HL-60 (cell line): ENCODE results near the gene ISYNA1.

Source experiments
- DNase-seq, 2 experiments: peaks; one replicate each; pipeline ENCODE4 v3.0.0-alpha.2; 2010 to 2020; ENCODE audit warnings: low read depth in 1 of 2, low spot score in 1 of 2
- H3K27ac ChIP-seq: fragments of 250-450 bp; sonication (Bioruptor Pico); replicated peaks from 2 replicates; pipeline ENCODE4 v1.5.1; 2020; ENCODE audit warnings: mild to moderate bottlenecking, moderate library complexity
- H3K27me3 ChIP-seq: fragments of 250-450 bp; sonication (Bioruptor Pico); 2 replicates; pipeline ENCODE4 v1.5.1; 2021; ENCODE audit warnings: mild to moderate bottlenecking, moderate library complexity; ENCODE audit not compliant: insufficient read depth, poor library complexity, severe bottlenecking
- H3K4me3 ChIP-seq: replicated peaks from 2 replicates; pipeline ENCODE4 v1.5.1; 2011; ENCODE audit warnings: mild to moderate bottlenecking, control low read depth, low read length; ENCODE audit not compliant: insufficient read depth
- GABPA ChIP-seq: IDR thresholded peaks from 2 replicates; pipeline ENCODE4 v1.6.1; 2012; ENCODE audit warnings: low read depth
- POLR2AphosphoS5 ChIP-seq: IDR thresholded peaks from 2 replicates; pipeline ENCODE4 v1.6.1; 2012; ENCODE audit warnings: low read depth
- SPI1 ChIP-seq: IDR thresholded peaks from 2 replicates; pipeline ENCODE4 v1.6.1; 2012; ENCODE audit warnings: low read depth, mild to moderate bottlenecking, borderline replicate concordance
- TF ChIP-seq, protein P1 (sequence below): IDR thresholded peaks from 2 replicates; pipeline ENCODE4 v1.6.1; 2012; ENCODE audit warnings: low read depth; ENCODE audit not compliant: insufficient replicate concordance
- TF ChIP-seq, protein P2 (sequence below): IDR thresholded peaks from one replicate; pipeline ENCODE4 v1.5.1; 2011; ENCODE audit warnings: low read length, control low read depth, inconsistent platforms; ENCODE audit not compliant: insufficient read depth

ISYNA1 gene

DNA sequence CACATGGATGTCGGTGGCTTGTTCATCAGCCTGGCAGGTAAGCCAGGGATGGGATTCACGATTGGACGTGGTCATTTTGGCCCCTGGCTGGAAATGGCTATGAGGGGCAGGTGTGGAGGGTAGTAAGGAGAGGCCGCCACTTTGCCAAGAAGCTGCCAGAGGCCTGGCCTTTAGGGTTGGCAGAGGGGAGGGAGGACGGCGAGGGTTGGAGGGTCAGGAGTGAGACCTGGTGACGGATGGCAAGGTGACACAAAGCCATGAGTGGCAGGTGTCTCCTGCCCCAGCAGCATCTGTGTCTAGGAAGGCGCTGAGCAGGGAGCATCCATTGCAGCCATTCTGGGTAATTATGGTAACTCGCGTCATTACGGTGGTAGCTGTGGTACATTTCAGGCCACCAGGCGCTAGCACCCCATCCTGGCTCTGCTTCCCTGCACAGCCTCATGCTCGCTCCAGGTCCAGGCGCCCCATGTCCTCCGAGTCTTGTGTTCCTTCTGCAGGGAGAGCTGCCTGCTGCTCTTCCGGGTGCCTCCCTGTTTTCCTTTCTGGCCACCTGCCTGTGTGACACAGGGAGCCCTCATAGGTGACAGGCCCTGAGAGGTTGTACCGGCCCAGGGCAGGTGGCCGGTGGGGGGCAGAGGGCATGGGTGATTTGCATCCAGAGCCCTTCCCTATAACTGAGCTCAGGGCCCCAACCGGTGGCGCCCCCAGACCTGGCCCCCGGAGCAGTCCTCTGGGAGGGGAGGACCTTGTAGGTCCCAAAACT lies 14.5 kb downstream of the ISYNA1 start:
- no peak for DNase-seq
- Histone ChIP-seq H3K27me3 (no peaks in the 10 kb centered on the region), H3K27ac (no peak overlapping the region), H3K4me3 (no peak overlapping the region)
- TF ChIP-seq, protein P1, sequence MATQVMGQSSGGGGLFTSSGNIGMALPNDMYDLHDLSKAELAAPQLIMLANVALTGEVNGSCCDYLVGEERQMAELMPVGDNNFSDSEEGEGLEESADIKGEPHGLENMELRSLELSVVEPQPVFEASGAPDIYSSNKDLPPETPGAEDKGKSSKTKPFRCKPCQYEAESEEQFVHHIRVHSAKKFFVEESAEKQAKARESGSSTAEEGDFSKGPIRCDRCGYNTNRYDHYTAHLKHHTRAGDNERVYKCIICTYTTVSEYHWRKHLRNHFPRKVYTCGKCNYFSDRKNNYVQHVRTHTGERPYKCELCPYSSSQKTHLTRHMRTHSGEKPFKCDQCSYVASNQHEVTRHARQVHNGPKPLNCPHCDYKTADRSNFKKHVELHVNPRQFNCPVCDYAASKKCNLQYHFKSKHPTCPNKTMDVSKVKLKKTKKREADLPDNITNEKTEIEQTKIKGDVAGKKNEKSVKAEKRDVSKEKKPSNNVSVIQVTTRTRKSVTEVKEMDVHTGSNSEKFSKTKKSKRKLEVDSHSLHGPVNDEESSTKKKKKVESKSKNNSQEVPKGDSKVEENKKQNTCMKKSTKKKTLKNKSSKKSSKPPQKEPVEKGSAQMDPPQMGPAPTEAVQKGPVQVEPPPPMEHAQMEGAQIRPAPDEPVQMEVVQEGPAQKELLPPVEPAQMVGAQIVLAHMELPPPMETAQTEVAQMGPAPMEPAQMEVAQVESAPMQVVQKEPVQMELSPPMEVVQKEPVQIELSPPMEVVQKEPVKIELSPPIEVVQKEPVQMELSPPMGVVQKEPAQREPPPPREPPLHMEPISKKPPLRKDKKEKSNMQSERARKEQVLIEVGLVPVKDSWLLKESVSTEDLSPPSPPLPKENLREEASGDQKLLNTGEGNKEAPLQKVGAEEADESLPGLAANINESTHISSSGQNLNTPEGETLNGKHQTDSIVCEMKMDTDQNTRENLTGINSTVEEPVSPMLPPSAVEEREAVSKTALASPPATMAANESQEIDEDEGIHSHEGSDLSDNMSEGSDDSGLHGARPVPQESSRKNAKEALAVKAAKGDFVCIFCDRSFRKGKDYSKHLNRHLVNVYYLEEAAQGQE = no peak

DNA sequence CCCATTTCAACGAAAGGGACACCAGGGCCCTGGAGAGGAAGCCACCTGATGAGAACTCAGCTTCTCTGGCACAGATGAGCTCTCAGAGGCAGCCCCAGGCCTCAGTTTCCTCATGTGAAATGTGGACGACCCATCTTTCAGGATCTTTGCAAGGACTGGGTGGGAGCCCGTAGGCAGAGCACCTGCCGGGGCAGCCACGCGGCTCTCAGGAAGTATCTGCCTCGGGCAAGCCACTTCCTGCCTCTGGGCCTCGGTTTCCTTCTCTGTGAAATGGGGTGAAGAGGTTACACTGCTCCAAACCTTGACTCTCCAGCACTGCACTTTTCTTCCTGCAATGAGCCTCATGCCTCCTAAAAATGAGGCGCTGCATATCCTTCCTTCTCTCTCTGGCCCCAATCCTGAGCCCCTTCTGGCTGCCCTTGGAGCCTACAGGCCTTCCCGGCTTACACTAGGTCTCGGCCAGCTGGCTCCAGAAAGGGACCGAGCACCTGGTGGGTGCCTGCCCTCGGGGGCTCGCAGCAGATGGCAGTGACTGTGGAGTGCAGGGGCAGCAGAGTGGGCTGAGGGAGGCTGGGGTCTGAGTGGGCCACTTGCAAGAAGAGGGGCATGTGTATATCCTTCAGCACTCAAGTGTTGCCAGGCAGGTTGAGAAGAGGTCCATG lies 15.3 kb downstream of the ISYNA1 start:
- TF ChIP-seq, protein P1 = no peak
- TF ChIP-seq SPI1 = no peak
- TF ChIP-seq GABPA = no peak
- TF ChIP-seq, protein P2, sequence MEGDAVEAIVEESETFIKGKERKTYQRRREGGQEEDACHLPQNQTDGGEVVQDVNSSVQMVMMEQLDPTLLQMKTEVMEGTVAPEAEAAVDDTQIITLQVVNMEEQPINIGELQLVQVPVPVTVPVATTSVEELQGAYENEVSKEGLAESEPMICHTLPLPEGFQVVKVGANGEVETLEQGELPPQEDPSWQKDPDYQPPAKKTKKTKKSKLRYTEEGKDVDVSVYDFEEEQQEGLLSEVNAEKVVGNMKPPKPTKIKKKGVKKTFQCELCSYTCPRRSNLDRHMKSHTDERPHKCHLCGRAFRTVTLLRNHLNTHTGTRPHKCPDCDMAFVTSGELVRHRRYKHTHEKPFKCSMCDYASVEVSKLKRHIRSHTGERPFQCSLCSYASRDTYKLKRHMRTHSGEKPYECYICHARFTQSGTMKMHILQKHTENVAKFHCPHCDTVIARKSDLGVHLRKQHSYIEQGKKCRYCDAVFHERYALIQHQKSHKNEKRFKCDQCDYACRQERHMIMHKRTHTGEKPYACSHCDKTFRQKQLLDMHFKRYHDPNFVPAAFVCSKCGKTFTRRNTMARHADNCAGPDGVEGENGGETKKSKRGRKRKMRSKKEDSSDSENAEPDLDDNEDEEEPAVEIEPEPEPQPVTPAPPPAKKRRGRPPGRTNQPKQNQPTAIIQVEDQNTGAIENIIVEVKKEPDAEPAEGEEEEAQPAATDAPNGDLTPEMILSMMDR = no peak
- no peak for TF ChIP-seq POLR2AphosphoS5
- no peak for DNase-seq
- no peak overlapping the region for H3K27ac ChIP-seq
- H3K4me3 ChIP-seq = no peak overlapping the region
- H3K27me3 ChIP-seq = no peaks in the 10 kb centered on the region

DNA sequence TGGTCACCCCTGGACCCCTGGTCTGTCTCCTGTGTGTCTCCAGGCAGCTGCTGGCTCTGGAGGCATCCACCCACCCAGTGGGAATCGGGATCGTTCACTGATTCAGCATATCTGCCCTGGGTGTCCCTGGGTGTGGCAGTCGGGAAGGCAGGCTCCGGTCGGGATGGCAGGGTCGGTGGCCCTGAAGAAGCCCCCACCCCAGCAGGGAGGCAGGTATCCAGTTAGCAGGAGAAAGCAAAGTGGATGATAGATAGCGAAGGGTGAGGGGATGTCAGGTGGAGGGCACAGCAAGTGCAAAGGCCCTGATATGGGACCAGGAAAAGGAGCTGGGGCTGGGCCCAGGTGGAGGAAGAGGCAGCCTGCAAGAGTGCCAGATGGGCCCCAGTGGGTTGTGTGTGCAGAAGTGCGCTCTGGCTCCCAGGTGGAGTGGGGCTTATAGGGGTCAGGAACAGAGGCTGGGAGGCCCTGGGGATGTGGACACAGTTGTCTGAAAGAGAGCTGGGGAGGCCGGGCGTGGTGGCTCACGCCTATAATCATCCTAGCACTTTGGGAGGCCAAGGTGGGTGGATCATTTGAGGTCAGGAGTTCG lies 16.5 kb downstream of the ISYNA1 start:
- H3K4me3 ChIP-seq = no peak overlapping the region
- no peaks in the 10 kb centered on the region for H3K27me3 ChIP-seq
- no peak for DNase-seq
- TF ChIP-seq GABPA (no peak), SPI1 (no peak), POLR2AphosphoS5 (no peak)
- TF ChIP-seq, protein P1 = no peak
- TF ChIP-seq, protein P2 = no peak
- no peak overlapping the region for H3K27ac ChIP-seq
